Forelimb muscle (tissue), 1 donor: ENCODE results near the gene CLCNKA. TPM values are rescaled to one million over a fixed set of nuclear protein-coding genes. Genes with fewer than 3 reads are reported as not detected.
"Not testable (repeated sequence)": the region's sequence is repeated elsewhere in the genome, so short reads cannot be mapped to it uniquely, and the experiment has no call there.

Source experiments
- DNase-seq: peaks from one replicate; pipeline ENCODE4 v3.0.0-alpha.2; 2013; ENCODE audit warnings: low read depth
- polyA plus RNA-seq: library from polyadenylated mRNA; unstranded; fragments of 120-200 nt; gene quantifications from one replicate; pipeline ENCODE4 v1.2.1, GENCODE V29; 2013; ENCODE audit not compliant: insufficient read length

CLCNKA gene
- polyA plus RNA-seq, 1 donor = 1.3 TPM

DNA sequence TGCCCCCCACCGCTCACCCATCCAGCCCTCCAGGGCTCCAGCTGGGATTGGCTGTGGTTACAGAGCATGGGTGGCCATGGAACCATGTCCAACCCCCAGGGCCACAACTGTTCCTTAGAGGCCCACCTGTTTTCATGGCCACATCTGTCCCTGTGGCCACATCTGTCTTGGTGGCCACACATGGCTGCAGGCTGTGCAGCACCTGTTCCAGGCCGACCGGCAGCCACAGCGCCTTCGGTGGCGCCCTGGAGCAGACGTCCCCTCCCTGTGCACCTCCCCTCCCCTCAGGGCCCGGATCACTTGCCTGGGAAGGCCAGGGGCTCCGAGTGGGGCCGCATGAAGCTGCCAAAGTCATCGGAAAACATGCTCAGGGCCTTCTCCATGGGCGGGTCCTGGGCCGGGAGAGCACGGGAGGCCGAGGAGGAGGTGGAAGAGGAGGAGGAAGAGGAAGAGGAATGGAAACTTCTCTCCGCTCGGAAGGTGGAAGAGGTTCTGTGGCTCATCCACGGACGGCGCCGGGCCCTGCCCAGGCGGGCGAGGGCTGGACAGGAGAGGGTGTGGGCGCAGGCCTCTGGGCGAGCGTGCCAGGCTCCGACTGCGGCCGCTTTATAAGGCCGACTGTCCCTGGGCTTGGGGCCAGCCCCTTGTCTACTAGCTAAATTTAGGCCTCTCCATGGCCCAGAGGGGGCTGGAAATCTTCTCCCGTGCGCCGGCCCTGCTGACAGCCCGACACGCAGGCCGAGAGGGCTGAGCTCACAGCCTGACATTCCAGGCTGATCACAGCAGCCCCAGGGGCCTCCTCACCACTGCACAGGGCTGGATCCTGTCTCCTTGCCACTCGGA lies 4.2 kb upstream of the CLCNKA start, which contains the start of gene HSPB7:
TSS of gene HSPB7 (minus strand) at position 583 of the 843 bp plus-strand sequence. CDS start at position 503, 80 bp downstream.
- DNase-seq = peak; percentile 64

DNA sequence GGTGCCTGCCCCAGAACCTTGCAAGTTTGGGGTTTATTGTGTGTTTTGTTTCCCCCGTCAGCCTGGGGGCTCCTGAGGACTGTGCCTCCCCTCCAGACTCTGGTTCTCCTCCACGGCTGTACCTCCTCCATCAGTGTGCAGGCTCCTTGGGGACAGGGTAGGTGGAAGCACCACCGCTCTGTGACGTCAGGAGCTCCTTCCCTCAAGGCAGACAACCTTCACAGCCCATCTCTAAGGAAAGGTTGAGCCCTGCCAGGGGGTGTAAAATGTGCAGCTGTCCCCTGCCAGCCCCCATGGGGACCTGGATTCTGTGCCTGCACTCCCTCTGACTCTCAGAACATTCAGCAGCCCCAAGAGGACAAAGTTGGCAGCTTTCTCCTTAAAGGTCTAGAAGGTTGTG lies 3.5 kb upstream of the CLCNKA start:
- DNase-seq = no peak

GRCh38 chr1:16018749-16019643 lies 2.8 kb upstream of the CLCNKA start:
- no peak for DNase-seq

DNA sequence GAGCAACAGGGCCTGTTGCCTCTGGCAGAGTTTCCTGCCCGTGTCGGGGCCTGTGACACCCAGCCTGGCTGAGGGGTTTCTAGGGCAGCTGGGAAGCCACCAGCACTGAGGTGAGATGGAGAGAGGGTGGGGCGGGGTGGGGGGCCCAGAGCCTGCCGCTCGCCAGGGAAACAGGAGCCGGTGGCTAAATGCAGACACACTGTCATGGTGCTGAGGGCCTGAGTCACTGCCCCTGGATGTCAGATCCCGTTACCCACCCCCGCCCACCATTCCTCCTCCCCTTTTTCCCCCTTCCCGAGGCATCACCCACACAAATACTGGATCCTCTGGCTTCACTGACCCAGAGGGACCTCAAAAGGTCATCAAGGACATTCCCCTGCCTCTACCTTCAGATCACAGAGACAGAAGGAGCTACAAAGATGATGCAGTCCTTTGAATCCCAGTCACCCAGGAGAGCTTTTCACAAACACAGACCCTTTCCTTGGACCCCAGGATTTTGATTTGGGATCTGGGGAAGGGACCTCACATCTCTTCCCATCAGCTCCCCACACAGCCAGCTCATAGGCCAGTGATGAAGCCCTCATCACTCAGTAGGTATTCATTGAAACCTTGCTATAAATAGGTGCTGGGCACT lies 2.1 kb upstream of the CLCNKA start:
- DNase-seq = no peak

DNA sequence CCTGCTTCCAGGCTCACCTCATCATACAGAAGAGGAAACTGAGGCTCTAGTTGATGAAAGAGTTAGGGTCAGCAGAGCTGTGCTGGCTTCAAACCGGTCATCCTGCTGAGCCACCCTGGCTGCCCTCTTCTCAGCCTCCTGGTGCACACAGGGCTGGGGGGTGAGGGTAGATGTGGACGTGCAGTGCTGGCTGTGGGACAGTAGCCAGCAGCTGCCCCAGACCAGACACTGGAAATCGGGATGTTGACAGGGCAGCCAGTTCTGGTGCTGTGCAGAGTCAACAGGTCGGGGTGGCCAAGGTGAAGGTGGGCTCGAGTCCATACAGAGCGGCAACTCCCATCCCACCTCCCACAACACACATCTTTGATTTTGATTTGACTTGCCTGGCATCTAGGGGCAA lies 1.5 kb upstream of the CLCNKA start:
- no peak for DNase-seq

- DNase-seq = not testable (repeated sequence)
Measured at GRCh38 chr1:16020878-16021277, 958 bp upstream of the CLCNKA start.

DNA sequence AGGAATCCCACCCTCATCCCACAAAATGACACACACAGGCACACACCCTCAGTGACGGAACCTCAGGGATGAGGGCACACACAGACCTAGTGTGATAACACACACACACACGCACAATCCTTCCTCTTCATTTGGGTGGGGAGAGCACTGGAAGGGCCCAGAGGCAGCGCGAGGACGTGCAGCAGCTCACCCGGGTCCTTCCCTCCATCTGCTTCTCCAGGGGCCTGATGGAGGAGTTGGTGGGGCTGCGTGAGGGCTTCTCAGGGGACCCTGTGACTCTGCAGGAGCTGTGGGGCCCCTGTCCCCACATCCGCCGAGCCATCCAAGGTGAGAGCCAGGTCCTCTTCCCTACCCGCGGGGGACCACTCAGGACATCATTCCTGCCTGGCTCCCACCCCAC lies 557 bp downstream of the CLCNKA start:
- no peak for DNase-seq

DNA sequence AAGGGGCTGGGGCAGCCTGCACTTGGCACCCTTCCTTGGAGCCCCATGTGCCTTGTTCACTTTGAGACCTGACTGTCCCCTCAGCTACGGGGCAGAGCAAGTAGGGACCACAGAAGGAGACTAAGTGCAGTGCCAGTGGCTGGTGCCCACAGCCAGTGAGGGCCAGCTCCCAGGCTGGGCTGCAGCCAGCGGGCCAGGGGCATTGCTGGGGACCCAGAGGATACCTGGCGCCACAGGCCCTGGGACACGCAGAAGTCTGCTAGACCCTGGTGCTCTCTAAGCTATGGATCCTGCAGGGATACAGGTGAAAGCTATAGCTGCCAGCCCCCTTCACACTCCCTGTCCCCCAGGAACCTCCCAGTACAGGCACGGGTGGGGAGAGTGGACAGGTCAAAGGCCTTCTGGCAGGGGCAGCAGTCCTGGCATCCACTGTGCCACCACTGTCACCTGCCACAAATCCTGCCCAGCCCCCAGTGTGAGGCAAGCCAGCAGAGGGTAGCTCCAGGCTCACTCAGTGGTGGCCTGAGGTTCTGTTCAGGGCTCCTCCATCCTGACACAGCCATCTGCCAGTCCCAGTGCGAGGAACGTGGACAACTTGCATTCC lies 1.3 kb downstream of the CLCNKA start:
- no peak for DNase-seq

GRCh38 chr1:16026302-16026701 lies 4.5 kb downstream of the CLCNKA start:
- not testable (repeated sequence) for DNase-seq

GRCh38 chr1:16026723-16027484 lies 5.1 kb downstream of the CLCNKA start:
- no peak for DNase-seq

- no peak for DNase-seq
Measured at GRCh38 chr1:16028237-16029002, 6.6 kb downstream of the CLCNKA start.

- DNase-seq = not testable (repeated sequence)
Measured at GRCh38 chr1:16029003-16029268, 7.1 kb downstream of the CLCNKA start.

DNA sequence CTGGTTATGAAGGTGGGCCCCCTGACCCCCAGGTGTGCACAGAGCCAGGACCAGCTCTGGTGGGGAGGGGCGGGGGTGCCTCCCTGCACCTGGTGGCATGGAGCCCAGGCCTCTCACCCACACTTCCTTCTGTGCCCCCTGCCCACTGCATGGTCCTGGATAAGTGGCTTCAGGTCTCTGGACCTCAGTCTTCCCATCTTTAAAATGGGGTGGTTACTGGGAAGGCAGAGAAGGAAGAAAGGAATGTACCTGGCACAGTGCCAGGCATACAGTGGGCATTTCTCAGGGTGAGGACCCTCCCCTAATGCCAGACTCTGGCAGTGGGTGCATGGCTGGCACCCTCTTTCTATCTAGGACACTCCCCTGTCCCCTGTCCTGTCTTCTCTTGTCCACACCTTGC lies 7.5 kb downstream of the CLCNKA start:
- no peak for DNase-seq

GRCh38 chr1:16031551-16031950 lies 9.7 kb downstream of the CLCNKA start:
- DNase-seq = no peak

DNA sequence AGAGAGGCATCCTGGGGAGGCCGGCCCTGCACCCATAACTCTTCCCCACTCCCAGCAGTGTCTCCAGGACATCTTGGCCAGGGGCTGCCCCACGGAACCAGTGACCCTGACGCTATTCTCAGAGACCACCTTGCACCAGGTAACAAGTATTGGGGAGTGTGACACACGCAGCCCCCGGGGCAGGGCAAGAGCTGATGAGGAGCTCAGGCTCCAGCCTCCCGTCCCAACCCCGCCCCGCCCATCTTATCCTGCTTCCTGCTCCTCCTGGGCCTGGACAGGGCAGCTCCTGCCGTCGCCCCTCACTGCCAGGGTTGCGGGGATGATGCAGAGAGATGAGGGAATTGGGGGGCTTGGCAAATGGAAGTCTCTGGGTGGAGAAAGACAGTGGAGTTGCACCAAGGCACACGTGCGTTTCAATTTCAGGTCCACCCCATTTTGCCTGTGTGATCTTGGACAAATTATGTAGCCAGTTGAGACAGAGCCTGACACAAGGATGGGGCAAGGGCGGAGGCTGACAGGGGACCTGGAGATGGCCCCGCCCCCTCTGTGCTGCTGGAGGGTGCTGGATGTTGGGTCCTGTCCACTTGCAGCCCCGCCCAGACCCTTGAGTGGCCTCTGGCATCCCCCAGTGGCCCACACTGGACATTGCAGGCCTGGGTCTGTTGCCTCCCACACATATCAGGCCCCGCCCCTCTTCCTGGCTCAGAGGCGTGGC lies 10.7 kb downstream of the CLCNKA start:
- DNase-seq = no peak

- not testable (repeated sequence) for DNase-seq
Measured at GRCh38 chr1:16033103-16033632, 11.3 kb downstream of the CLCNKA start.

- DNase-seq = not testable (repeated sequence)
Measured at GRCh38 chr1:16036461-16036860, 14.6 kb downstream of the CLCNKA start.

DNA sequence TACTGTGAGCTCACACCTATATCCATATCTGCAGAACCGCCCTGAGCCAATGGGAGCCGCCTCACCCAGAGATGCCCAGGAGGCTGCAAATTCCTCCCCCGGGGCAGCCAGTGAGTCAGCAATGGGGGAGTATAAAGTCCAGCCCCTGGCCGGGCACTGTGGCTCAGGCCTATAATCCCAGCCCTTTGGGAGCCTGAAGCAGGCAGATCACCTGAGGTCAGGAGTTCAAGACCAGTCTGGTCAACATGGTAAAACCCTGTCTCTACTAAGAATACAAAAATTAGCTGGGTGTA lies 16.7 kb downstream of the CLCNKA start:
- DNase-seq = no peak

DNA sequence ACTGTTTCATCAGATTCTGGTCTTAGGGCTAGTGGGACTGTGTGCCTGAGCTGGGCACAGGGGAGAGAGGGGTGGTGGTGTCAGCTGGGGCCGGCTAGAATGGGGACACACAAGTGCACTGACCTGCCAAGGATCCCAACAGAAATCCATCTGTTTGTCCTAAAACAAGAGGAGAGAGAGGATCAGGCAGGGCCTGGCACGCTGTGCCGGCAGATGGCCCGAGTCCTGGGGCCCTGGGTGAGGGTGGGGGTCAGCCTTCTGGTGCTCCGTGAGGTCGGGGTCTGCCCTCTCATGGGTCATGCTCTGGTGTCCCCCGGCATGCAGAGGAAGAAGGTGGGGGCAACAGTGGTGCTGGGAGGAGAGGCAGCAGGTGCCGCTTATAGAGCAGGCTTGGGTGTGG lies 18.0 kb downstream of the CLCNKA start:
- not testable (repeated sequence) for DNase-seq

GRCh38 chr1:16041200-16041599 lies 19.4 kb downstream of the CLCNKA start:
- DNase-seq = no peak
